GM18526 (cell line): ENCODE data around the gene AMER1.

Experiments
- POLR2A ChIP-seq: IDR thresholded peaks from 3 replicates; pipeline ENCODE4 v1.6.1; 2011; ENCODE audit not compliant: insufficient read length; ENCODE audit errors: extremely low read depth

AMER1 gene

DNA sequence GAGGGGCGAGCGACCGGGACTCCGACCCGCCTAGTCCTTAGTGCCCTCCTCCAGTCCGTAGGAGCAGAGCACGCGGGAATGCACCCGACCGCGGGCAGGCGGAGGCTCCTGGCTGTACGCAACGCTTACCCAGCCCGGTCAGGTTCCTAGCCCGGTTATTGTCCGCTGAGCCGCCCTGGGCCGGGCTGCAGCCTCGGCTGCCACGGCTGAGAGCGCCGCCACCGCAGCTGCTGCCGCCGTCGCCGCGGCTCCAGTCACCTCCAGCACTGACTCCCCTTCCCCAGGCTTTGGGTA lies at the start of gene AMER1:
AMER1 (minus strand) TSS at position 268 of the 294 bp plus-strand sequence. CDS start 12,422 bp downstream, outside the sequence.
- TF ChIP-seq POLR2A: no peak

DNA sequence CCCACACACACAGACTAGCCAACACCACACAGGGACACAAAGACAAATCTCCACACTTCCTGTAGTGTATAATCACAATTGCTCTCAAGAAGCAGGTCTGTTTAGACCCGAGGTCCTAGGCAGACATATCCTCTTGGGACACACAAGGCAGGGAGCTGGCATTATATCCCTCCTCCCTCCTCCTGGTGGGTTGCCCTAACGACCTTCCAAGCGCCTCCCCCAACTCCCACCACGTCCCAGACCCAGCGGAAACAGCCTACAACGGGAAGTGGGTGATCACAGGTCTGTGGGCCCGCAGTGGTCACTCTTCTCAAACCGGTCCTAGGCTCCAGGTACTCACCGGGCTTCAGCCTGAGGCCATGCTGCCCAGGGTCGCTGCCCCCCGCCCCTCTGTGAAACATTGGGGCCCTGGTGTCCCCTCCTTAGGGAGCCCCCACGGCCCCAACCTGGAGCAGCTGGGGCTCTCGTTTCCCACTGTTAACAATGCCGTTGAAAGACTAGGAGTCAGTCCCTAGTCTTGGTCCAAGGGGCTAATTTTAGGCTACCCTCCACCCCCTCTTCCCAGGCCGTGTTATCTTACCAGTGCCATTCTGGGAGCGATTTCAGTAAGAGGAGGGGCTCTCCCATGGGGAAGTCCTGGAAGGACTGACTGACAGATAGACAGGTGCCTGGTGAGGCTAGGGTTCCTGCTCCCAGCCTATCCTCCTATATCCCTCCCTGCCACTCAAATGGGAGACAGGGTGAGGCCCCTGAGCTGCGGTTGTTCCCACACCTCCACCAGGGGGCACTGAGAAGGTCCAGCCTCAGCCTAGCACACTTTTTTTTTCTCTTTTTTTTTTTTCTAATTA lies 24.8 kb upstream of the AMER1 start, which contains the start of gene ASB12:
ASB12 (minus strand) TSS at position 485 of the 848 bp plus-strand sequence. CDS start 4,957 bp downstream, outside the sequence.
- TF ChIP-seq POLR2A: no peak

DNA sequence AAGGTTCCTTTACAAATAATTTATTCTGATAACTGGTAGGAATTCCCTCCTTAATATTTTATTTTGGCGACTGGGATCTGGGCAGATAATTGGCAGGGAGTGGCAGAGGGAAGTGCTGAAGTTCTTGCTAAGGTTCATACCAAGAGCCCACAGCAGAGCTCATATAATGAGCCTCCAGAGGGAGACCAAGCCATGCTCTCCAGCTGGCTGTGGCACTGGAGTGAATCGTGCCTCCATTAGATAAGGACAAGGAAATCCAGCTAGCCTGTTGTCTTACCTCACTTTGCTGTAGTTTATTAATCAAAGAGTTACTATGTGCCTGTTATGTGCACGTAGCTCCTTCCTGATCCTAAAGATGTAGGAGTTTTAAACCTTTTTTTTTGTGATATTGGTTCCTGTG lies 23.6 kb upstream of the AMER1 start:
- no peak for TF ChIP-seq POLR2A

DNA sequence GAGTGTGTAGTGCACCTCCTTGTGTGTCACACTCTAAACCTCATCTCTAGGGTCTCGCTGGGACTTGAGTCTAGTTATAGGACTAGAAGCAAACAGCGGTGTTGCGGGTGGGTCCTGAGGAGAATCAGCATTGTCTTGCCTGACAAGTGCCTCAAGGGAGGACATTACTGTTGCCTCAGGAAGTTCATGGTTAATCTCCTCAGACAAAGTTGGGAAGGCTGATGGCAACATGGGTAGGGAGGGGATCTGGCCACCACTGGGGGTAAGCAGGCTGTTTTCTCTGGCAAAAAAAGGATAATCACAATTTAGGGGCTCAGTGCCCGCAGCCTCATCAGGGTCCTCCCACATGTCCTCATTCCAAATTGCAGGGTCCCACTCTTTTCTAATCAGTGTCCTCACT lies 12.5 kb upstream of the AMER1 start:
- TF ChIP-seq POLR2A: no peak

DNA sequence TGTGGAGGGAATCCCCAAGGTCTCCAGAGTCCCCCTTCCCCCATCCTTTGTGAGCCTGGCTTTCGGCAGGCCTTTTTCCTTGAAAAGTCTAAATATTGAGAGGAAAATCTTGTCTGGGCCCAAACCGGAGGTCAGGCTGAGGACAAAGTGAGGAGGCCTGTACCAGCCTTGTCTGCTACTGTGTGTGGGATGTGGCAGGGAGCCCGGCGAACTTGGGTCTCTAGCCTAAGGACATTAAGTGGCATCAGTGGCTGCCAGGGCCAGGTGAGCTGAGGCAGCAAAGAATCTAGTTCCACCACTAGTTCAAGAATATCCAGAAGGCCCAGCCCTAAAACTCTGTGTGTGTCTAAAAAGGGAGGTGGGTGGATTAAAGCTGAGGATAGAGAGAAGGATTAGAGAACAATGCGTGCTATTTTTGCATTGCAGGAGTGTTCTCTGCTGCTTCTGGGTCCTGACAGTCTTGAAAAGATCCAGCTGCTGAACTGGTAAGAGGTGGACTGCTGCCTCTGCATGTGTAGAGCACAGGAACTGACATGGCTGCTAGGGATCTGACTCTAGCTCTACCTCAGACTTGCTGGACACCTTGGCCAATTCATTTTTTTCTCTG lies 1.2 kb upstream of the AMER1 start:
- TF ChIP-seq POLR2A: no peak

DNA sequence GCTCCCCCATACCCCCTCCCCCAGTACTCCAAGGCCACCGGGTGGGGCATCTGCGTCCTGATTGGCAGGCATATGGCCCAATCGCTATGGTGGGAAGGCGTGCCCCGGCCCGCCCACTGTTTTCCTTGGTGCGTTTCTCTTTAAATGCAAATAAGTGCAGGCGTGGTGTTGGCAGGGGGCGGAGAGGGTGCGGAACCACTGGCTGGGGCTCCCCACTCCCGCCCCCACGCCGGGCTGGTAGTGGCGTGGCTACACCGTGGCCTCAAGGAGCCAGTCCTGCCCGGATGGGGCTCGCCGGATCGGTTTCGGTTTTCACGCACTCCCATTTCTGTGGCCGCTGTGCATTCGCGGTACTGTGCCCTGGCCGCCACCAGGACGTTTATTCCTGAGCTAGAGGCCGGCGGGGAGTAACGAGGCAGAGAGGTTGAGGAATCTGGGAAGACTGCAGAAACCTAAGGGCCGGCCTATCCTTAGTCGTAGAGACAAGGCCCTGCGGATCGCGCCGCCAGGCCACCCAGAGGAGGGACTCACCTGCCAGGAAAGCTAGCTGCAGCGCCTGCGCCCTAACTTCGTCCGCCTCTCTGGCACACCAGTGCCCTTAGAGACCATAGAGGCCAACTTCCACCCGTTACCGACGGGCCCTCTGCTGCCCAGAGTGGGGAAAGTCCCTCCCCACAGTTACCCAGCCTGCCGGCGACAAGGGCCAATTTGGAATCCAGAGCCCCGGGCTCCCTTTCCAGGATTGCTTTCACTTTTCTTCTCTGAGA lies 410 bp upstream of the AMER1 start:
- peak; percentile 62 for TF ChIP-seq POLR2A

DNA sequence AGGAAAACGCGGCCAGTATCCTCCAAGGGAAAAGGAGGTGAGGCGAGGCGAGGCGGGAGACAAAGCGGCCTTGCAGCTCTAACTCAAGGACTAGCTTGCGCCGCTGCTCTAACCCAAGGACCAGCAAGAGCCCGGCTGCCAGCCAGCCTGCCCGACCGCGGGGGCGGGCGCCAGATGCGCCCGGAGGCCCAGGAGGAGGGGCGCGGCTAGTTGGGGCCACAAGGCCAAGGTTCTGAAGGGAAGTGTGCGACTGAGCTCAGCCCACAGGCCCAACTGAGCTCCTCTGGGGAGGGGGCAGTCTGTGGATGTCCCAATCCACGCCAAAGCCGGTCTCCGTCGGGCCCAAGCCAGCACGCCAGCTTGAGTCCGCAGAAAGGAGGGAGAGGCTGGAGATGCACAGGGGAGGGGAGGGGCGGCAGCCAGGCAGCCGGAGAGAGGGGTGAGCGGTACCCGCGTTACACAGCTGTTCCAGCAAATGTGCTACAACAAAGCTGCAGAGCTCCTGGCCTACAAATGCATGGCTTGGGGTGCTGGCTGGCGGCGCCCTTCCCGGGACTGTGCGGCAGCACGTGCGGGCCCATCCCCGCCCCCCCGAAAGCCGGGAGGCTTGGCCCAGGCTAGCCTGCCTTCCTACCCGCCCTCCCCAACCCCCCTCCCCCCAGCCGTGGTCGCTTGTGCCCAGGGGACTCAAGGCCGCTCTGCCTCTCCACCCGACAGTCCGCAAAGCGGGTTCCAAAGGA lies 637 bp downstream of the AMER1 start:
- TF ChIP-seq POLR2A: no peak

DNA sequence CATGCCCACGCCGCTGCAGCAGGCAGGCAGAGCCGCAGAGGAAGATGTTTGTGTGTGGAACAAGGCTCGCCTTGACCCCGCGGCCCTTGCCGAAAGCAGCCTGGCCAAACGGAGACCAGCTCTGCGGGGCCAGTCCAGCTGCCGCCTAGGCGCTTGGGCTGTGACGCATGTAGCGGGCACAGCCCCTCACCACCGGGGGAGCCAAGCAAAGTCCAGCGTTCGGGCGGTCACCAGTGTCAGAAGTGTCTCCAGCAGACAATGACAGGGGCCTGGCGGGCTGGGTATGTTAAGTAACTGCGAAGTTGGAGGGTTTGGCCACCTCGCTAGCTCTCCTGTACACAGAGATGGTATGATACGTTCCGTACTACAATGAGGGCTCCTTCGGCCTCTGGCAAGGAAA lies 1.3 kb downstream of the AMER1 start:
- no peak for TF ChIP-seq POLR2A

DNA sequence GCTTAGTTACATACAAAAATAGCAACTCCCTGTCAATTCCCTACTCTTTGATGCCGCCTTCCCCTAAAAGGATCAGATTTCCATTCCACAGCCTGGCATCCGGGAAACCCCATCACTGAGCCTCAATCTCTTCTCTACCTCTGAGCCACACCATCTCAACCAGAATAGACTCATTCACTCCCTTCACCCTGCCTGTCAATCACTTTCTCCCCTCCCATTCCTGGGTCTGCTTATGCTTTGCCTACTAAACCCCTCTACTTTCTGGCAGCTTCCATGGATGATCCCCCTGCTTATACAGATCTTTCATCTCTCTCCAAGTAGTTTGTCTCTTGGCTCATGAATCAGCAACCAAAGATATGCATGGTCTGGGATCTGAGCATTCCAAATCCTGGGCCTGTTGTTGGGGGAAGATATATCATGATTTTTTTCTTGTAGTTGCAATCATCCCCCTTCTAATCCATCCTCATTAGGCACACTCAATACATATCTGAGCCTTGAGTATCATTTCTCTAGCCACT lies 2.6 kb downstream of the AMER1 start:
- TF ChIP-seq POLR2A: no peak

DNA sequence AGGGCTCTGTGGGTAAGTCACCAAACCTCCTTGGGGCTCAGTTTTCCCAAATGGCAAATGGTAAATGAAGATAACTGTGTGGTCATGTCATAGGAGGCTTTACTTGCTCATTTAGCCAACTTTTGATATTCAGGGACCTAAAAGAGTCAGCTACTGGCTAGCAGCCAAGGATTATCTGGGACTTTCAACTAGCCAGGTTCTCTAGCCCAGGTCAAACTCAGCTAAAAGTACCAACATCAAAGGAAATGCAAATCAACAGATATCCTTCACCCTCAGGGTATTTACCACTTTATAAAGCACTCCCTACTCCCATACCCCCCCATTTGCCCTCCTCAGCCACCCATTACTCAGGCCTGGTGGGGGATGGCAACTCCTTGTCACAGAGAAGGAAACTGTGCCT lies 7.5 kb downstream of the AMER1 start:
- TF ChIP-seq POLR2A: no peak

DNA sequence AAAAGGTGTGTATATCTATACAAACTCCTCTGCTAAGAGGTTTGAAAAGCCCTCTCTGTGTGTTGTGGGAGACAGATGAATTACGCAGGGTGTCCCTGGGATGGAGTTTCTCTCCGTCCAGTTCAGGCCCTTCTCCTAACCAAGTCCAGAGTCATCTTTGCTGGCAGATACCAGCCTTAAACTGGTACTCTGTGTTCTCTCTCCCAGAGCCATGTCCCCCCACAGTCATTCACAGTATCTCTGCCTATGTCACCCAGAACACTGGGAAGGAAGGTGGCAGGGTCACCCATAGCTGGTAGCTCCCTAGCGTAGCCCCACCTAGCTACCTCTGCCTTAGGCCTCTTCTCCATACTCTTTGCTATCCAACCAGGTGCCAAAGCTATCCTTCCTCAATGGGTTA lies 8.9 kb downstream of the AMER1 start:
- no peak for TF ChIP-seq POLR2A

DNA sequence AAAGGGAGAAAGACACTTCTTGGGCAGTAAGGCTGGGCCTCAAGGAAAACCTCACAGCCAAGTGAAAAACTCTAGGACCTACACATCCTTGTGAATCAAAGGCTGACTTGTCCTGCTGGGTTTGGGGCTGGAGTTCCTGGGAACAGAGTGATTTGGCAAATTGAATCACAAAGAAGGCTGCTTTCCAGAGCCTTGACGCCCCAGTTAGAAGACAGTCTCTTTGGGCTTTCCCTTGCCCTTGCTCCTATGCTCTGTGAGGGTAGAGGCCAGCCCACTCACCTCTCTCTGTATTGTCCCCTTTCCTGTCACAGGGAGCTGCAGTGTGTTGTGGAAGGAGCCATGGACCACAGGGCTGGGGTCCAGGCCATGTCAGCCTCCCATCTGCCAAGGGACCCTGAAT lies 9.6 kb downstream of the AMER1 start:
- TF ChIP-seq POLR2A: no peak

DNA sequence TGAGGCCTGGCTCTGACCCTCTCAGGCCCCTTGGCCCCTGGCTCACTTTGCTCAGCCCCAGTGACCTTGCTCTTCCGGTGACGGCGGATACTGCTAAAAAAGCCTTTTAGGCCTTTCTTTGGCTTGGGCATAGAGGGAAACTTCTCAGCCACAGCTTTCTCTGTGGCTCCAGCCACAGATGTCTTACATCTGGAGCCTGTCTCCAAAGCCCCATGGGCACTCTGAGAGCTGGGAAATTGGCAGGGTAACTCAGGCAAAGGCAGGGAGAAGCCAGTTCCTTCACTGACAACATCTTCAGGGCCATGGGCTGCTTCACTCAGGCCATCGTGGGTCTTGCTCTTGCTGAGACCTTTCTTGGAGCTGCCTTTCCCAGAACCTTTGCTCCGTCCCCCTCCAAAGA lies 12.8 kb downstream of the AMER1 start:
- TF ChIP-seq POLR2A: no peak

DNA sequence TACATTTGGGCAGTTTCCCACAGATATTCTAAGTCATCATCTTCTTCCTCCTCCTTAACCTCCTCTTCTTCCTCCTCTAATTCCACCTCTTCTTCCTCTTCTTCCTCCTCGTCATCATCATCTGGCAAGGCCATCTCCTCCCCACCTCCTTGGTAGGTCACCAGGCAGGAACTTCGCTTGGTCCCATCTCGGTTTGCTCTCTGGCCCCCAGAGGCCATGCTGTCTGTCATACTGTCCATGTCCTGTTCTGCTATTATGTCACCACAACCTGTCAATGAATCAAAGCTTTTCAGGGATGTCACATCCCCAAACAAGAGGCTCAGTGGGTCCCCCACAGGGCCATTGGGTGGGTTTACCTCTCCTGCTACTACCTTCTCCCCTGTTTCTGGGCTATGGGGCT lies 13.5 kb downstream of the AMER1 start:
- no peak for TF ChIP-seq POLR2A
